H9 (cell line): Measurements from ENCODE around the gene ASXL1. TPM values are rescaled to one million over a fixed set of nuclear protein-coding genes. Genes with fewer than 3 reads are reported as not detected.
A peak's percentile ranks its signal among the peaks of the same experiment; 100 is the strongest.

Experiments used
- DNase-seq: peaks from one replicate; pipeline ENCODE4 v3.0.0-alpha.2; 2017
- H2AFZ ChIP-seq: one replicate; pipeline ENCODE4 v1.6.1; 2013; ENCODE audit warnings: mild to moderate bottlenecking, low read length, control low read depth, moderate library complexity
- H2AK5ac ChIP-seq: 2 replicates; pipeline ENCODE4 v1.6.1; 2013; ENCODE audit warnings: low read length, control low read depth, mixed read lengths; ENCODE audit not compliant: insufficient read length
- H2BK120ac ChIP-seq: one replicate; pipeline ENCODE4 v1.6.1; 2013; ENCODE audit warnings: low read depth, mild to moderate bottlenecking, low read length, control low read depth, inconsistent platforms; ENCODE audit not compliant: poor library complexity, severe bottlenecking
- H2BK12ac ChIP-seq: 2 replicates; pipeline ENCODE4 v1.6.1; 2013; ENCODE audit warnings: low read length, control low read depth, mixed read lengths, low read depth; ENCODE audit not compliant: insufficient read length
- H2BK15ac ChIP-seq: 2 replicates; pipeline ENCODE4 v1.6.1; 2013; ENCODE audit warnings: low read depth, low read length, control low read depth
- H2BK20ac ChIP-seq: one replicate; pipeline ENCODE4 v1.6.1; 2013; ENCODE audit warnings: low read depth, mild to moderate bottlenecking, low read length, control low read depth, inconsistent platforms; ENCODE audit not compliant: poor library complexity, severe bottlenecking
- H2BK5ac ChIP-seq: 2 replicates; pipeline ENCODE4 v1.6.1; 2013; ENCODE audit warnings: low read length, control low read depth, mixed read lengths; ENCODE audit not compliant: insufficient read length
- H3K14ac ChIP-seq: 2 replicates; pipeline ENCODE4 v1.6.1; 2013; ENCODE audit warnings: low read length, control low read depth; ENCODE audit not compliant: insufficient read depth
- H3K18ac ChIP-seq: 2 replicates; pipeline ENCODE4 v1.6.1; 2013; ENCODE audit warnings: low read depth, mild to moderate bottlenecking, mixed read lengths, low read length, control low read depth; ENCODE audit not compliant: insufficient read length
- H3K23ac ChIP-seq: 2 replicates; pipeline ENCODE4 v1.6.1; 2013; ENCODE audit warnings: low read length, control low read depth, mixed read lengths, low read depth; ENCODE audit not compliant: insufficient read length
- H3K23me2 ChIP-seq: 2 replicates; pipeline ENCODE4 v1.6.1; 2013; ENCODE audit warnings: low read depth, mild to moderate bottlenecking, mixed read lengths, low read length, control low read depth; ENCODE audit not compliant: insufficient read length, poor library complexity, severe bottlenecking
- H3K27ac ChIP-seq: 2 replicates; pipeline ENCODE4 v1.5.1; 2013; ENCODE audit warnings: low read length, control low read depth, mixed read lengths, low read depth; ENCODE audit not compliant: insufficient read length
- H3K27me3 ChIP-seq: 2 replicates; pipeline ENCODE4 v1.6.1; 2013; ENCODE audit warnings: low read length, control low read depth, inconsistent platforms; ENCODE audit not compliant: insufficient read depth
- H3K4ac ChIP-seq: 2 replicates; pipeline ENCODE4 v1.6.1; 2013; ENCODE audit warnings: low read depth, mild to moderate bottlenecking, control low read depth, inconsistent platforms, low read length, moderate library complexity
- H3K4me1 ChIP-seq: 2 replicates; pipeline ENCODE4 v1.6.1; 2013; ENCODE audit warnings: low read length, control low read depth, inconsistent platforms; ENCODE audit not compliant: insufficient read depth
- H3K4me2 ChIP-seq: 2 replicates; pipeline ENCODE4 v1.6.1; 2013; ENCODE audit warnings: low read length, control low read depth, mixed read lengths; ENCODE audit not compliant: insufficient read length, insufficient read depth
- H3K56ac ChIP-seq: 2 replicates; pipeline ENCODE4 v1.6.1; 2013; ENCODE audit warnings: low read depth, mild to moderate bottlenecking, mixed read lengths, low read length, control low read depth; ENCODE audit not compliant: insufficient read length
- H3K79me1 ChIP-seq: 2 replicates; pipeline ENCODE4 v1.6.1; 2013; ENCODE audit warnings: low read depth, mild to moderate bottlenecking, moderate library complexity, low read length, control low read depth, inconsistent platforms; ENCODE audit not compliant: insufficient read depth, poor library complexity, severe bottlenecking
- H3K79me2 ChIP-seq: 2 replicates; pipeline ENCODE4 v1.6.1; 2013; ENCODE audit warnings: low read length, control low read depth, inconsistent platforms; ENCODE audit not compliant: insufficient read depth
- H3K9ac ChIP-seq: 2 replicates; pipeline ENCODE4 v1.6.1; 2013; ENCODE audit warnings: low read length, control low read depth, mixed read lengths; ENCODE audit not compliant: insufficient read length; ENCODE audit errors: extremely low read depth
- H3K9me3 ChIP-seq: one replicate; pipeline ENCODE4 v1.6.1; 2013; ENCODE audit warnings: low read depth, low read length, inconsistent platforms; ENCODE audit not compliant: control insufficient read depth
- H3T11ph ChIP-seq: one replicate; pipeline ENCODE4 v1.6.1; 2013; ENCODE audit warnings: mild to moderate bottlenecking, low read length, control low read depth, inconsistent platforms
- H4K20me1 ChIP-seq: one replicate; pipeline ENCODE4 v1.6.1; 2013; ENCODE audit not compliant: control insufficient read depth, insufficient read length, insufficient read depth
- H4K5ac ChIP-seq: 2 replicates; pipeline ENCODE4 v1.6.1; 2013; ENCODE audit warnings: low read depth, mild to moderate bottlenecking, mixed read lengths, low read length, control low read depth; ENCODE audit not compliant: insufficient read length
- H4K8ac ChIP-seq: replicated peaks from 2 replicates; pipeline ENCODE4 v1.6.1; 2013; ENCODE audit warnings: low read length, control low read depth, mixed read lengths, low read depth; ENCODE audit not compliant: insufficient read length
- H4K91ac ChIP-seq: 2 replicates; pipeline ENCODE4 v1.6.1; 2013; ENCODE audit warnings: low read depth, mild to moderate bottlenecking, moderate library complexity, mixed read lengths, low read length, control low read depth; ENCODE audit not compliant: insufficient read length
- H3K27ac Mint-ChIP-seq, 3 experiments: 2 replicates in 2 of 3; 3 replicates in 1 of 3; pipeline ENCODE4 v1.8.0; 2020 to 2021; ENCODE audit warnings: mixed read lengths in 3 of 3, mild to moderate bottlenecking in 1 of 3, moderate library complexity in 1 of 3
- H3K27me3 Mint-ChIP-seq: 2 replicates; pipeline ENCODE4 v1.8.0; 2021; ENCODE audit warnings: low read depth, mild to moderate bottlenecking, moderate library complexity, mixed read lengths
- H3K36me3 Mint-ChIP-seq, 3 experiments: 2 replicates in 2 of 3; 3 replicates in 1 of 3; pipeline ENCODE4 v1.8.0; 2020 to 2021; ENCODE audit warnings: low read depth in 3 of 3, mixed read lengths in 3 of 3; ENCODE audit not compliant: insufficient read depth in 1 of 3
- H3K4me1 Mint-ChIP-seq, 2 experiments: 2 replicates each; pipeline ENCODE4 v1.8.0; 2020; ENCODE audit warnings: mixed read lengths in 2 of 2
- H3K4me3 Mint-ChIP-seq, 2 experiments: 2 replicates in 1 of 2; 3 replicates in 1 of 2; pipeline ENCODE4 v1.8.0; 2020 to 2021; ENCODE audit warnings: mild to moderate bottlenecking in 2 of 2, mixed read lengths in 2 of 2, moderate library complexity in 1 of 2
- H3K9me3 Mint-ChIP-seq, 2 experiments: 2 replicates in 1 of 2; 3 replicates in 1 of 2; pipeline ENCODE4 v1.8.0; 2020; ENCODE audit warnings: mild to moderate bottlenecking in 2 of 2, mixed read lengths in 2 of 2, moderate library complexity in 1 of 2
- WGBS: extraction: QIAGEN DNeasy Blood & Tissue Kit; methylation state at CpG from one replicate; pipeline ENCODE4 v1.1.7; 2013; ENCODE audit warnings: missing lambda C conversion rate, low lambda C conversion rate, mixed read lengths; ENCODE audit not compliant: insufficient read length; ENCODE audit errors: extremely low coverage; 5-methylcytosine and 5-hydroxymethylcytosine counted together
- total RNA-seq: library from RNA; stranded (reverse); gene quantifications from 2 replicates; pipeline ENCODE4 v1.2.1, GENCODE V29; 2021
- TF ChIP-seq, protein P1 (sequence below): fragments of 200-600 bp; sonication (generic); conservative IDR thresholded peaks from 3 replicates; pipeline ENCODE4 v1.8.0; 2021; ENCODE audit warnings: antibody characterized with exemption, mild to moderate bottlenecking

The ASXL1 gene
- total RNA-seq, 1 experiment from 2014 or later, result 39.5 TPM

- Mint-ChIP-seq H3K9me3 (no peaks in the 10 kb centered on the region), H3K4me3 (peak overlapping the region; percentile 91 to 92), H3K36me3 (peaks cover 0 to 2% (median 0%) of the 10 kb centered on the region in 3 experiments; a peak in 2 of 7 replicates), H3K27me3 (peaks cover 25% of the 10 kb centered on the region), H3K4me1 (peaks cover 39 to 48% of the 10 kb centered on the region in 2 experiments), H3K27ac (peak overlapping the region in 1 of 3 experiments; percentile 85; a peak in 2 of 7 replicates)
- no peak overlapping the region for H3K9ac ChIP-seq
- peaks cover 8% of the 10 kb centered on the region; the same call in 1 of the 2 replicates for H3K4me1 ChIP-seq
- peaks cover 2% of the 10 kb centered on the region for H3K79me1 ChIP-seq
- no peak overlapping the region for H3K23ac ChIP-seq
- DNase-seq, result peak; percentile 68
- H4K8ac ChIP-seq, result no peak overlapping the region
- H4K91ac ChIP-seq, result no peak overlapping the region
- no peak overlapping the region for H3K18ac ChIP-seq
- H3K27ac ChIP-seq, result no peak overlapping the region
- H3K27me3 ChIP-seq, result no peaks in the 10 kb centered on the region
- H3K14ac ChIP-seq, result no peak overlapping the region
- H4K5ac ChIP-seq, result no peak overlapping the region
- H3K79me2 ChIP-seq, result peaks cover 31% of the 10 kb centered on the region; the same call in 1 of the 2 replicates
- no peak overlapping the region for H3T11ph ChIP-seq
- H4K20me1 ChIP-seq, result no peaks in the 10 kb centered on the region
- no CpG with 5 or more reads among the region's 82 CpGs for WGBS
- no peak overlapping the region for H2AK5ac ChIP-seq
- no peak overlapping the region for H2BK20ac ChIP-seq
- H2BK12ac ChIP-seq, result no peak overlapping the region
- TF ChIP-seq, protein P1, sequence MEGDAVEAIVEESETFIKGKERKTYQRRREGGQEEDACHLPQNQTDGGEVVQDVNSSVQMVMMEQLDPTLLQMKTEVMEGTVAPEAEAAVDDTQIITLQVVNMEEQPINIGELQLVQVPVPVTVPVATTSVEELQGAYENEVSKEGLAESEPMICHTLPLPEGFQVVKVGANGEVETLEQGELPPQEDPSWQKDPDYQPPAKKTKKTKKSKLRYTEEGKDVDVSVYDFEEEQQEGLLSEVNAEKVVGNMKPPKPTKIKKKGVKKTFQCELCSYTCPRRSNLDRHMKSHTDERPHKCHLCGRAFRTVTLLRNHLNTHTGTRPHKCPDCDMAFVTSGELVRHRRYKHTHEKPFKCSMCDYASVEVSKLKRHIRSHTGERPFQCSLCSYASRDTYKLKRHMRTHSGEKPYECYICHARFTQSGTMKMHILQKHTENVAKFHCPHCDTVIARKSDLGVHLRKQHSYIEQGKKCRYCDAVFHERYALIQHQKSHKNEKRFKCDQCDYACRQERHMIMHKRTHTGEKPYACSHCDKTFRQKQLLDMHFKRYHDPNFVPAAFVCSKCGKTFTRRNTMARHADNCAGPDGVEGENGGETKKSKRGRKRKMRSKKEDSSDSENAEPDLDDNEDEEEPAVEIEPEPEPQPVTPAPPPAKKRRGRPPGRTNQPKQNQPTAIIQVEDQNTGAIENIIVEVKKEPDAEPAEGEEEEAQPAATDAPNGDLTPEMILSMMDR, result no peak
- H3K9me3 ChIP-seq, result no peaks in the 10 kb centered on the region
- no peak overlapping the region for H2BK15ac ChIP-seq
- H3K23me2 ChIP-seq, result peaks cover 12% of the 10 kb centered on the region
- no peak overlapping the region for H2BK120ac ChIP-seq
- no peak overlapping the region for H3K56ac ChIP-seq
- H2BK5ac ChIP-seq, result no peak overlapping the region
- H3K4me2 ChIP-seq, result peak overlapping the region; percentile 57
- H2AFZ ChIP-seq, result no peak overlapping the region
- no peak overlapping the region for H3K4ac ChIP-seq
These were observed 124.5 kb downstream of the ASXL1 start for GRCh38 chr20:32482442-32483261.
